ENCODE measurements around the gene PHYH. TPM values are rescaled to one million over a fixed set of nuclear protein-coding genes. Genes with fewer than 3 reads are reported as not detected.

The PHYH gene
- total RNA-seq, 1 experiment from 2014 or later: 52.3 TPM

- no peak for TF ChIP-seq CTCF (IDR thresholded peaks at IDR 0.05; ENCODE audit: insufficient read depth in 1 of 2, low read depth in 1 of 2, low read length in 1 of 2, severe bottlenecking in 1 of 2, unreplicated experiment in 1 of 2)
- H3K27me3 Mint-ChIP-seq (ENCODE audit: insufficient read depth, unreplicated experiment): no peaks in the 10 kb centered on the region
- H3K4me1 Mint-ChIP-seq (ENCODE audit: low read depth, unreplicated experiment): no peaks in the 10 kb centered on the region
- peaks cover 6% of the 10 kb centered on the region for H3K36me3 ChIP-seq (ENCODE audit: control insufficient read depth, insufficient read depth, low read length)
- H3K4me3 Mint-ChIP-seq (ENCODE audit: unreplicated experiment): no peak overlapping the region
- H3K27me3 ChIP-seq (replicated peaks; ENCODE audit: control insufficient read depth, insufficient read depth, low read length): no peaks in the 10 kb centered on the region
- POLR2A ChIA-PET: no interaction called here
- no peak overlapping the region for H3K27ac Mint-ChIP-seq (ENCODE audit: unreplicated experiment)
- H3K9me3 Mint-ChIP-seq (ENCODE audit: unreplicated experiment): no peaks in the 10 kb centered on the region
- BruUV-seq (replicated peaks): no TSS peak
- DNase-seq: no peak
- no peaks in the 10 kb centered on the region for H3K9me3 ChIP-seq
- H3K36me3 Mint-ChIP-seq (ENCODE audit: insufficient read depth, unreplicated experiment): peaks cover 98% of the 10 kb centered on the region
- CTCF ChIA-PET: no interaction called here
- no peak overlapping the region for H3K4me3 ChIP-seq (ENCODE audit: low read depth, low read length)
- intact Hi-C loops (cut with micrococcal nuclease; ENCODE audit: unreplicated experiment): no loop called here
- H3K4me1 ChIP-seq: no peaks in the 10 kb centered on the region
Measured at GRCh38 chr10:13329565-13329964, 29.7 kb upstream of the PHYH start.

DNA sequence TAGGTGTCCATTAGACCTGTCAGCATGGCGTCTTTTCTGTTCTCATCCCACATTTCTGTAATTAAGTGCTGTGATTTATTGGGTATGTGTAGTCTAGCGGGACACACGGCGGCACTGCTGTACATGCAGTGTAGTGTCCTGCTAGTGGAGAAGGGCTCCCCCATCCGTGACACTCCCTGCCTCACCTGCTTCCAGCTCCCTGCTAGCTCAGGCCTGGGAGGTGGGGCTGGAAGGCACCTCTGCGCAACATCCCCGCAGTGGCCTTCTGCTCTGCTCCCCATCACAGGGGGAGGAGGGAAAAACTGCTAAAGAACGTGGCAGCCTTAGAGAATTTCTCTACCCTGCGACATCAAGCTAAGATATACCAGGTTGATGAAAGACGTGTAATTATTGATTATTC, 28.7 kb upstream of the PHYH start:
- H3K36me3 Mint-ChIP-seq (ENCODE audit: insufficient read depth, unreplicated experiment): peaks cover 98% of the 10 kb centered on the region
- intact Hi-C loops (cut with micrococcal nuclease; ENCODE audit: unreplicated experiment): no loop called here
- no peak for DNase-seq
- H3K27me3 ChIP-seq (replicated peaks; ENCODE audit: control insufficient read depth, insufficient read depth, low read length): no peaks in the 10 kb centered on the region
- no peaks in the 10 kb centered on the region for H3K9me3 ChIP-seq
- TF ChIP-seq CTCF (IDR thresholded peaks at IDR 0.05; ENCODE audit: insufficient read depth in 1 of 2, low read depth in 1 of 2, low read length in 1 of 2, severe bottlenecking in 1 of 2, unreplicated experiment in 1 of 2): no peak
- H3K9me3 Mint-ChIP-seq (ENCODE audit: unreplicated experiment): no peaks in the 10 kb centered on the region
- H3K4me1 ChIP-seq: no peaks in the 10 kb centered on the region
- peaks cover 6% of the 10 kb centered on the region for H3K36me3 ChIP-seq (ENCODE audit: control insufficient read depth, insufficient read depth, low read length)
- ChIA-PET CTCF (no interaction called here), POLR2A (no interaction called here)
- no peak overlapping the region for H3K4me3 ChIP-seq (ENCODE audit: low read depth, low read length)
- H3K4me3 Mint-ChIP-seq (ENCODE audit: unreplicated experiment): no peak overlapping the region
- H3K4me1 Mint-ChIP-seq (ENCODE audit: low read depth, unreplicated experiment): no peaks in the 10 kb centered on the region
- no peaks in the 10 kb centered on the region for H3K27me3 Mint-ChIP-seq (ENCODE audit: insufficient read depth, unreplicated experiment)
- no peak overlapping the region for H3K27ac Mint-ChIP-seq (ENCODE audit: unreplicated experiment)
- BruUV-seq (replicated peaks): no TSS peak

GRCh38 chr10:13328126-13328525, 28.3 kb upstream of the PHYH start:
- H3K36me3 Mint-ChIP-seq (ENCODE audit: insufficient read depth, unreplicated experiment): peaks cover 95% of the 10 kb centered on the region
- no peaks in the 10 kb centered on the region for H3K9me3 ChIP-seq
- intact Hi-C loops (cut with micrococcal nuclease; ENCODE audit: unreplicated experiment): no loop called here
- H3K27me3 Mint-ChIP-seq (ENCODE audit: insufficient read depth, unreplicated experiment): no peaks in the 10 kb centered on the region
- H3K27me3 ChIP-seq (replicated peaks; ENCODE audit: control insufficient read depth, insufficient read depth, low read length): no peaks in the 10 kb centered on the region
- no peaks in the 10 kb centered on the region for H3K9me3 Mint-ChIP-seq (ENCODE audit: unreplicated experiment)
- no TSS peak for BruUV-seq (replicated peaks)
- H3K4me3 ChIP-seq (ENCODE audit: low read depth, low read length): no peak overlapping the region
- ChIA-PET CTCF (no interaction called here), POLR2A (no interaction called here)
- no peaks in the 10 kb centered on the region for H3K4me1 ChIP-seq
- no peak for DNase-seq
- no peak overlapping the region for H3K27ac Mint-ChIP-seq (ENCODE audit: unreplicated experiment)
- H3K36me3 ChIP-seq (ENCODE audit: control insufficient read depth, insufficient read depth, low read length): peaks cover 6% of the 10 kb centered on the region
- H3K4me3 Mint-ChIP-seq (ENCODE audit: unreplicated experiment): no peak overlapping the region
- no peaks in the 10 kb centered on the region for H3K4me1 Mint-ChIP-seq (ENCODE audit: low read depth, unreplicated experiment)
- no peak for TF ChIP-seq CTCF (IDR thresholded peaks at IDR 0.05; ENCODE audit: insufficient read depth in 1 of 2, low read depth in 1 of 2, low read length in 1 of 2, severe bottlenecking in 1 of 2, unreplicated experiment in 1 of 2)

Measured in Caco-2 (cell line).